Dendritic cell treated with granulocyte-macrophage colony-stimulating factor and Interleukin-4, amounts not matched to agents 40 ng/mL and 50 ng/mL, for 4 days (primary cell): Measurements from ENCODE around the gene HAVCR1.
"Not testable (repeated sequence)": the region's sequence is repeated elsewhere in the genome, so short reads cannot be mapped to it uniquely, and the experiment has no call there.

Source experiments
- H3K27ac Mint-ChIP-seq: one replicate; pipeline ENCODE4 v1.8.0; 2022; ENCODE audit warnings: mild to moderate bottlenecking, mixed read lengths
- H3K27me3 Mint-ChIP-seq: one replicate; pipeline ENCODE4 v1.8.0; 2022; ENCODE audit warnings: mild to moderate bottlenecking, mixed read lengths
- H3K36me3 Mint-ChIP-seq: one replicate; pipeline ENCODE4 v1.8.0; 2022; ENCODE audit warnings: low read depth, mixed read lengths
- H3K4me1 Mint-ChIP-seq: one replicate; pipeline ENCODE4 v1.8.0; 2022; ENCODE audit warnings: low read depth, mixed read lengths
- H3K4me3 Mint-ChIP-seq: one replicate; pipeline ENCODE4 v1.8.0; 2022; ENCODE audit warnings: mild to moderate bottlenecking, moderate library complexity, mixed read lengths
- H3K9me3 Mint-ChIP-seq: one replicate; pipeline ENCODE4 v1.8.0; 2022; ENCODE audit warnings: mixed read lengths
- intact Hi-C: fragments of 100-400 bp; cut with micrococcal nuclease; formaldehyde crosslinking; loops from one replicate; pipeline ENCODE4 v1.15.0; 2022

Gene HAVCR1

DNA sequence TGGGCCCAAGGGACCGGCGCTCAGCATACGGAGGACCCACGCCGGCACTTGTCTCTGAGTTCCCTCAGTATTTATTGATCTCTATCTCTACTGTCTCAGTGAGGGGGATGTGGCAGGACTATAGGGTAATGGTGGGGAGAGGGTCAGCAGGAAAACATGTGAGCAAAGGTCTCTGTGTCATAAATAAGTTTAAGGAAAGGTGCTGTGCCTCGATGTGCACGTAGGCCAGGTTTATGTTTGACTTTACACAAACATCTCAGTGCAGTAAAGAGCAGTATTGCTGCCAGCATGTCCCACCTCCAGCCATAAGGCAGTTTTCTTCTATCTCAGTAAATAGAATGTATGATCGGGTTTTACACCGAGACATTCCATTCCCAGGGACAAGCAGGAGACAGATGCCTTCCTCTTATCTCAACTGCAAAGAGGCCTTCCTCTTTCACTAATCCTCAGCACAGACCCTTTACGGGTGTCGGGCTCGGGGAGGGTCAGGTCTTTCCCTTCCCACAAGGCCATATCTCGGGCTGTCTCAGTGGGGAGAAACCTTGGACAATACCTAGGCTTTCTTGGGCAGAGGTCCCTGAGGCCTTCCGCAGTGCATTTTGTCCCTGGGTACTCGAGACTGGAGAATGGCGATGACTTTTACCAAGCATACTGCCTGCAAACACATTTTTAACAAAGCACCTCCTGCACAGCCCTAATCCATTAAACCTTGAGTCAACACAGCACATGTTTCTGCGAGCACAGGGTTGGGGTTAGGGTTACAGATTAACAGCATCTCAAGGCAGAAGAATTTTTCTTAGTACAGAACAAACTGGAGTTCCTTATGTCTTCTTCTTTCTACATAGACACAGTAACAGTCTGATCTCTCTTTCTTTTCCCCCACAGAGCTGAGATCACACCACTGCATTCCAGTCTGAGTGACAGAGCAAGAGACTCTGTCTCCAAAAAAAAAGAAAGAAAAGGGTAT is 24.5 kb downstream of the HAVCR1 start:
- peak overlapping the region; percentile 3 for H3K27ac Mint-ChIP-seq
- H3K9me3 Mint-ChIP-seq, H3K36me3 Mint-ChIP-seq, H3K27me3 Mint-ChIP-seq, H3K4me1 Mint-ChIP-seq, intact Hi-C loops, H3K4me3 Mint-ChIP-seq: not testable (repeated sequence)

DNA sequence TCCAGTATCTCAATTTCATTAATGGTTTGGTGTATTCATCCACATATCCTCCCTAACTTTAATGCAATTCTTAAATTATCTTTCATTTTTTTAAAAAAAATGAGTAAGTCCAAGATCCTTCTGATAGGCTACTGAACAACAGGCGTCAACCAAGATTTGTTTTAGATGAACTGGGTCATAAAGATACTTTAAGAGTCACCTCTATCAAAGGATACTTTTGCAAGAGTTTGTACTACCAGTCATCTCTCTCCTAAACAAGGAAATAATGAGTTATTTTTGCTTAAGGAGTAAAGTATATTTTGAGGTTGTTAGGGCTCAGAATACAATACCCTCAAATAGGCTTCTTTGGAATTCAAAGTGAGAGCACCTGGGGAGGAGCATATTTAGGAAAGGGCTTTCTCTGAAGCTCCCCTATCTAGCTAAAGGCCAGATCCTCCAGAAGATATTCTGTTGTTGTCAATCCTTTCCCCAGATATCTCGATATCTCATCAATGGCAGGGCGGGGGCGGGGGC is 25.8 kb downstream of the HAVCR1 start:
- Mint-ChIP-seq H3K36me3 (no peaks in the 10 kb centered on the region), H3K9me3 (no peaks in the 10 kb centered on the region), H3K4me1 (no peaks in the 10 kb centered on the region), H3K4me3 (no peak overlapping the region), H3K27me3 (peaks cover 6% of the 10 kb centered on the region), H3K27ac (no peak overlapping the region)
- intact Hi-C loops = no loop called here

DNA sequence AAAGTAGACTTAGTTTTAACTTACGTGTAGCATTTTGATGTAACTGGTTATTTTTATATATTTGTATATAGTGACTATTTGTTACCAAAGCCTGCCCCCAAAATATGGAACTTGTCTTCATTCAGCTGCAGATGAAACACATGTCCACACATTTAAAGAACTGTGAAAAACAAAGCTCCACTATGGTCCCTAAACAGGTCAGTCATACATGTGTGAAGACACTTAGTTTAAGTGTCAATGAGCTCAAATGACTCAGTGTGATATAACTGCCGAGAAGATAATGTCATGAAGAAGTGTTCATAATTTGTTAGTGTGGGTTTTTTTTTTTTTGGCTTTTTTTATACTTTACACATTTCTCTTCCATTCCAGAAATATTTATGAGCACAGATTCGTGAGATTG is 28.2 kb downstream of the HAVCR1 start:
- Mint-ChIP-seq H3K27me3 (peaks cover 6% of the 10 kb centered on the region), H3K27ac (no peak overlapping the region), H3K4me1 (no peaks in the 10 kb centered on the region), H3K36me3 (no peaks in the 10 kb centered on the region), H3K4me3 (no peak overlapping the region), H3K9me3 (no peaks in the 10 kb centered on the region)
- intact Hi-C loops = no loop called here

DNA sequence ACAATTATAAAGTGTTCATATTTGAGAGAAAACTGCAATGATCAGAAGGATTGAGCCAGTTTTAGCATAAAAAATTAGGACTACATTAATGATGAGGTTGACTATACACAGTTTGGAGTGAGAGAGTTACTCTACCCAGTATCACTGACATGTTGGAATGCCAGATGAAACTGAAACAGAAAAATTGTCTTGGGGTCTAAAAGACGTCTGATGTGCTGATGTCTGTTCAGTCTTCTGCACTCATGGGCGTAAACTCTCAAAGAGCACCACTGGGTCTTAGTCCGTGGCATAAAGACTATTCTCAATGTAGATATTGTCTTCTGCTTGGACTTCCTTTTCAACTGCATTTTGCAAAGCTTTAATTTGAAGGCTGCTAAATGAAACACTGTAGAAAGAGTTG is 29.5 kb downstream of the HAVCR1 start:
- no peak overlapping the region for H3K27ac Mint-ChIP-seq
- H3K36me3 Mint-ChIP-seq = no peaks in the 10 kb centered on the region
- H3K4me3 Mint-ChIP-seq = no peak overlapping the region
- H3K9me3 Mint-ChIP-seq = no peaks in the 10 kb centered on the region
- H3K4me1 Mint-ChIP-seq = no peaks in the 10 kb centered on the region
- peaks cover 8% of the 10 kb centered on the region for H3K27me3 Mint-ChIP-seq
- intact Hi-C loops = no loop called here

DNA sequence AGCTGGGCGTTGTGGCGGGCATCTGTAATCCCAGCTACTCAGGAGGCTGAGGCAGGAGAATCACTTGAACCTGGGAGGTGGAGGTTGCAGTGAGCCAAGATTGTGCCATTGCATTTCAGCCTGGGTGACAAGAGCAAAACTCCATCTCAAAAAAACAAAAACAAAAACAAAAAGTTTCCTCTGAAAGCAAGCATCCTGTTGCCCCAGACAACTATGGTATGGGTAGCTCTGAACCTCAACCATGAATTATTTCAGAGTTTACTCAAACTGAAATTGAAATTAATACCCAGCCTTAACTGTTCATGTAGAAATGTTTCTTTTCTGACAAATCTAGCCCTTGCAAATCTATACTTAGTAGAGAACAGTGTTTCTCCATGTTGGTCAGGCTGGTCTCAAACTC is 31.3 kb downstream of the HAVCR1 start:
- intact Hi-C loops, H3K9me3 Mint-ChIP-seq, H3K4me3 Mint-ChIP-seq, H3K27ac Mint-ChIP-seq, H3K4me1 Mint-ChIP-seq, H3K36me3 Mint-ChIP-seq, H3K27me3 Mint-ChIP-seq: not testable (repeated sequence)

DNA sequence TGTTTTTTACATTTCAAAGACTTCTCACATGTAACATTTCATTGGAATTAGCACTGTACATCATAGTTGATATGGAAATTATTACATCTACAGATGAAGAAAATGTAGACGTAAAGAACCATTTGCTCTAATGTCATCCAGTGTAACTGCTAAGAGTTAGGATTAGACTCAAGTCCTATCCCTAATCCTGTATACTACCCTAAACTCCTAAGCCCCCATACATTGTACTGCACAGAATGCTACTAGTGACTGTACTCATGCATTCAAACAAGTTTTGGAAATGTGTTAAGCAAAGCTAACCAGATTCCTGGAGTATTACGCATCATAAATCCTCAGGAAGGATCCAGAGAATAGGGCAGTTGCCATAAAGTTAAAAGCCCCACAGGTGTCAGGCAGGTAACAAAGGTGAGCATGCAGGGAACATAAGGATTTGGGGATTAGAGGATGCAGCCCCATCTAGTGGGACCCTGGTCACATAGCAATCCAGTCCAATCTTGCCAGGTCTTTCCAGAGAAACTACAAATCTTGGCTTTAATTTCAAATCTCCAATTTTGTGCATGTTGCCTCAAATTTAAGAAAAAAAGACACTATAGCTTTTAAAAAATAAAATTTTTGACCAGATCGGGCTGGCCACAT is 32.0 kb downstream of the HAVCR1 start:
- intact Hi-C loops = no loop called here
- no peak overlapping the region for H3K27ac Mint-ChIP-seq
- no peaks in the 10 kb centered on the region for H3K9me3 Mint-ChIP-seq
- no peaks in the 10 kb centered on the region for H3K4me1 Mint-ChIP-seq
- no peaks in the 10 kb centered on the region for H3K36me3 Mint-ChIP-seq
- no peak overlapping the region for H3K4me3 Mint-ChIP-seq
- peaks cover 8% of the 10 kb centered on the region for H3K27me3 Mint-ChIP-seq

DNA sequence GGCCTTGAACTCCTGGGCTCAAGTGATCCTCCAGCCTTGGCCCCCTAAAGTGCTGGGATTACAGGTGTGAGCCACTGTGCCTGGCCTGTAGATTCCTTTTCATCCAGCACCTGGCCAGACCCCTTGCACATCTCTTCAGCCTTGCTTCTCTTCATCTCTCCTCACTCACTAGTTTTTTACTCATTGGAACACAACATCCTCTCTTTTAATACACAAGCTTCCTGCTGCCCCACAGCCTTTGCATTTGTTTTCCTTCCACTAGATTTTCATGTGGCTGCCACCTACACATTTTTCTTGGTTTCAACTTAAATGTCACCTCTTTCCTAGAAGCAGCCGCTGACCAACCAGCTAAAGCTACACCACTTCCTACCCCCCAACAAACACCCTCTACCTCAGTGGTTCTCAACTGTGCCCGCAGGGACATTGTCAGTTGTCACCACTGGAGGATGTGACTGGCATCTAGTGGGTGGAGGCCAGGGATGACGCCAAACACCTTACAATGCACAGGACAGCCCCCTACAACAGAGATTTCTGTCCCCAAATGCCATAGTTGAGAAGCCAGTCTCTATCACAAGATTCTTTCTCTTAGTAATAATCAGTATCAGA is 33.7 kb downstream of the HAVCR1 start:
- Mint-ChIP-seq H3K9me3 (no peaks in the 10 kb centered on the region), H3K27ac (no peak overlapping the region), H3K4me1 (no peaks in the 10 kb centered on the region)

DNA sequence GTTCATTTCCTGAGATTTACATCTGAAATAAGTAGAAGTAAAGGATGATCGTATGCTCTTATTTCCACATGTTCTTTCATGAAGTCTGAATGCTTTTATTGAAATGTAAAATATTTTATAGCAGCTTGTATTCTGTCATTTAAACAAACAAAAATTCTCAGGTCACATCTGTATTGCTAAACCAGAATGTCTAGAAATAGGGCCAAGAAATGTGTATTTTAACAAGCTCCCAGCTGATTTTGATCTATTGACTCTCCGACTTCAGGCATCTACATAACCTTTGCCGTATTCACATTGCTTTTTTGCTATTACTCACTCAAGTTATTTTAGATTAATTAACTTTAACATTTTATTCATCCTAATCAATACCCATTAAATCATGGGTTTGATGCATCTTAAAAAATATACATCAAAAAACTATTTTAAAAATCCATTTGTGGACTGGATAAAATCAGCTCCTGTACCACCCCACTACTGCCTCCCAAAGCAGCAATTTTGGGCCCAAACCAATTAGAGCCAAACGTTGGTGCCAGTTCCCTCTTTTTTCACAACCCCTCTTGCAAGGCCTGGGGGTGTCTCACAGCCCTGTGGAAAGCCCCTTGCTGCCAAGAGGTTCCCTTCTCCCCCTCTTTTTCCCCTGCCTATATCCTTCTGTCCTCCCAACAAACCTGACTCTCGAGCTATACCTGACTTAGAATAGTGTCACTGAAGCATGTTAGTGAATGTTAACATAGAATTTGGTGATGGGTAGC is 34.5 kb downstream of the HAVCR1 start:
- Mint-ChIP-seq H3K4me1 (no peaks in the 10 kb centered on the region), H3K9me3 (no peaks in the 10 kb centered on the region), H3K27ac (no peak overlapping the region), H3K4me3 (no peak overlapping the region), H3K36me3 (no peaks in the 10 kb centered on the region), H3K27me3 (peaks cover 2% of the 10 kb centered on the region)
- intact Hi-C loops = no loop called here

More for the DNA sequence above, 33.7 kb downstream of the HAVCR1 start:
- Mint-ChIP-seq H3K27me3 (peaks cover 3% of the 10 kb centered on the region), H3K4me3 (no peak overlapping the region), H3K36me3 (no peaks in the 10 kb centered on the region)
- intact Hi-C loops = no loop called here

DNA sequence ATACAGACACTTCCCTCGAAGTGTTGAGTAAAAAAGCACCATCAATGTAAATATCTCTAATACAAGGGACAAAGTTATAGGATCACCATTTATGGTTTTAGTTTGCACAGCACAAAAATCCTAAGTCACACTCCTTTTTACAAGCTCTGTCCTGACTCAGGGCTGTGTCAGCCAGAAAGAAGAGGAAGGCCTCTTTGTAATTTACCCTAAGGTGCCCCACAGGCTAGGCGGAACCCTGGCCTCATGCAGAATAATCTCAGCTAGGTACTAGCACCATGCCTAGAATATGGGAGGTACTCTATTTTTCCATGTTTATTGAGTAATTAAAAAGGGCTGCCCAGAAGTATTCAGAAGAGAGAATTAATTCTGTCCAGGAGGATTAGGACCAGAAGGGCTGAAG is 36.9 kb downstream of the HAVCR1 start:
- Mint-ChIP-seq H3K27ac (no peak overlapping the region), H3K4me3 (no peak overlapping the region), H3K27me3 (peaks cover 2% of the 10 kb centered on the region), H3K9me3 (no peaks in the 10 kb centered on the region), H3K36me3 (no peaks in the 10 kb centered on the region), H3K4me1 (no peaks in the 10 kb centered on the region)
- intact Hi-C loops = no loop called here

DNA sequence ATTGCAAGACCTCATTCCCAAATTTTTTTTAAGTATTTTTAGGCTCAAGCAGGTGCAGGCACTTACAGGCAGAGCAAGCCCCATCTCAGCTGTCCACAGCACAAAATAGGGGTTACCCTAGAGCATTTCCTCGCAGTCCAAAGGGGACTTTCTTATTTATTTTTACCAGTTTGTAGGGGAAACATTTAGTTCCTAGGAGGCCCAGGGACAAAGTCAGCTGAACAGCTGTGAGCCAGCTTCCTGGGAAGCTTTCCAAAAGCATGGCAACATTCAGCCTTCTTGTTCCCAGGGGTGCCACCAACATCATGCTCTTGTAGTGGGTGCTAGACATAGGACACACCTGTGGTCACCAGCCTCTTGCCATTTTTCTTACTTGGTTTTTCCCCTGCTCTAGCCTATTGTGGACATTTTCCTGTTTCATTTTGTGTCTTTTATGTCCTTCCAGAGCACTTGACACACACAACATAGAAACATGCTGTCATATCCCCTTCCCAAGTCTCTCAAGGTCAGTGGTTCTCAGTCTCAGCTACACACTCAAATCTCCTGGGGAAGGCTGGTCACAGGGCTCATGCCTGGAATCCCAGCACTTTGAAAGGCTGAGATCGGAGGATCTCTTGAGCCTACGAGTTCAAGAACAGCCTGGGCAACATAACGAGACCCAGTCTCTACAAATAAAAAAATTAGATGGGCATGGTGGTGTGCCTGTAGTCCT is 38.2 kb downstream of the HAVCR1 start:
- no peak overlapping the region for H3K27ac Mint-ChIP-seq
- H3K4me3 Mint-ChIP-seq = no peak overlapping the region
- intact Hi-C loops = no loop called here
- H3K4me1 Mint-ChIP-seq = no peaks in the 10 kb centered on the region
- H3K27me3 Mint-ChIP-seq = peaks cover 2% of the 10 kb centered on the region
- H3K36me3 Mint-ChIP-seq = no peaks in the 10 kb centered on the region
- H3K9me3 Mint-ChIP-seq = no peaks in the 10 kb centered on the region

DNA sequence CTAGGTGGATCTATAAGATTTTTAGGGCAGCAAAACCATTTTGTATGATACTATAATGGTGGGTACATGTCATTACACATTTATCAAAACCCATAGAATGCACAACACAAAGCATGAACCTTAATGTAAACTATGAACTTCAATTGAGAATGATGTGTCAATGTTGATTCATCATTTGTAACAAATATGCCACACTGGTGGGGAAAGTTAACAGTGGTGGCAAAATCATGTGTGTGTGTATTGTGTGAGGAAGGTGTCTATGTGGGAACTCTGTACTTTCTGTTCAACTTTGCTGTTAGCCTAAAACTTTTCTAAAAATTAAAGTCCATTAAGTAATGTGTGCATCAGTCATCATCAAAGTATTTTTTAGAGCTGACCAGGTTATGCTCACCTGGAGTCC is 38.9 kb downstream of the HAVCR1 start:
- intact Hi-C loops = no loop called here
- Mint-ChIP-seq H3K36me3 (no peaks in the 10 kb centered on the region), H3K4me1 (no peaks in the 10 kb centered on the region), H3K27ac (no peak overlapping the region), H3K4me3 (no peak overlapping the region), H3K9me3 (no peaks in the 10 kb centered on the region), H3K27me3 (no peaks in the 10 kb centered on the region)

DNA sequence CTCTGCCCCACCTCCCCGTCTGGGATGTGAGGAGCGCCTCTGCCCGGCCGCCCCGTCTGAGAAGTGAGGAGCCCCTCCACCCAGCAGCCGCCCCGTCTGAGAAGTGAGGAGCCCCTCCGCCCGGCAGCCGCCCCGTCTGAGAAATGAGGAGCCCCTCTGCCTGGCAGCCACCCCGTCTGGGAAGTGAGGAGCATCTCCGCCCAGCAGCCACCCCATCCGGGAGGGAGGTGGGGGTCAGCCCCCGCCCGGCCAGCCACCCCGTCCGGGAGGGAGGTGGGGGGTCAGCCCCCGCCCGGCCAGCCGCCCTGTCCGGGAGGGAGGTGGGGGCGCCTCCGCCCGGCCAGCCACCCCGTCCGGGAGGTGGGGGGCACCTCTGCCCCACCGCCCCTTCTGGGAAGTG is 44.8 kb downstream of the HAVCR1 start:
- H3K4me3 Mint-ChIP-seq, H3K36me3 Mint-ChIP-seq, intact Hi-C loops: not testable (repeated sequence)

DNA sequence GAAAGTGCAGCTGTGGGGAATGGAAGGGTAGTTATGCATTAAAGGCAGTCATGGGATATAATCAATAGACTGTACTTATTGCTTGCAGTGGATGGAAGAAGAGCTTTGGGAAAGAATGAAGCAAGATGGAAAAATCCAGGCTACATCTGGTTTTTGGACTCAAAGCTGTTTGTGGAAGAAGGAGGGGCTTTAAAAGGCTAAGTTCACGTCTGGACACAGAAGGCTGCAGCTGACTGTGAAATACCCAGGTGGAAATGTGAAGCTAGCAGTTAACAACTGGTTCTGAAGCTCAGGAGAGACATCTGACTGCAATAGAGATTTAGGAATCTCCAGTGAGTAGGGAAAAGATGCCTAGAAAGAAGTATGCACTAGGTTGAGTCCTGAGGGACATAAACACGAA is 52.7 kb downstream of the HAVCR1 start:
- intact Hi-C loops = no loop called here
- Mint-ChIP-seq H3K4me3 (no peak overlapping the region), H3K27ac (no peak overlapping the region), H3K36me3 (no peaks in the 10 kb centered on the region), H3K9me3 (no peaks in the 10 kb centered on the region), H3K27me3 (peaks cover 3% of the 10 kb centered on the region), H3K4me1 (no peaks in the 10 kb centered on the region)

More for the DNA sequence above, 44.8 kb downstream of the HAVCR1 start:
- not testable (repeated sequence) for H3K4me1 Mint-ChIP-seq, H3K27ac Mint-ChIP-seq, H3K27me3 Mint-ChIP-seq
- H3K9me3 Mint-ChIP-seq = peaks cover 13% of the 10 kb centered on the region
